GM23248 (cell line): ENCODE measurements around the gene TGM2. TPM values are rescaled to one million over a fixed set of nuclear protein-coding genes. Genes with fewer than 3 reads are reported as not detected.
"Not testable (repeated sequence)": the region's sequence is repeated elsewhere in the genome, so short reads cannot be mapped to it uniquely, and the experiment has no call there.

Experiments
- DNase-seq: peaks from one replicate; pipeline ENCODE4 v3.0.0-alpha.2; 2015
- H2AFZ ChIP-seq: fragments of 200-600 bp; sonication (generic); 2 replicates; pipeline ENCODE4 v1.6.1; 2016; ENCODE audit warnings: antibody characterized with exemption
- H3F3A ChIP-seq: fragments of 200-600 bp; sonication (generic); 2 replicates; pipeline ENCODE4 v1.6.1; 2016; ENCODE audit warnings: mild to moderate bottlenecking, antibody characterized with exemption, mixed run types; ENCODE audit not compliant: insufficient read depth
- H3K27ac ChIP-seq: fragments of 200-600 bp; sonication (generic); 2 replicates; pipeline ENCODE4 v1.5.1; 2016; ENCODE audit warnings: mild to moderate bottlenecking
- H3K27me3 ChIP-seq: fragments of 200-600 bp; sonication (generic); replicated peaks from 2 replicates; pipeline ENCODE4 v1.6.1; 2016; ENCODE audit warnings: mild to moderate bottlenecking; ENCODE audit not compliant: insufficient read depth
- H3K36me3 ChIP-seq: fragments of 200-600 bp; sonication (generic); 2 replicates; pipeline ENCODE4 v1.6.1; 2016; ENCODE audit warnings: low read depth, mild to moderate bottlenecking
- H3K4me1 ChIP-seq: fragments of 200-600 bp; sonication (generic); 2 replicates; pipeline ENCODE4 v1.6.1; 2016; ENCODE audit warnings: mild to moderate bottlenecking; ENCODE audit not compliant: insufficient read depth
- H3K4me2 ChIP-seq: fragments of 200-600 bp; sonication (generic); one replicate; pipeline ENCODE4 v1.6.1; 2016; ENCODE audit warnings: mild to moderate bottlenecking; ENCODE audit not compliant: unreplicated experiment
- H3K4me3 ChIP-seq: fragments of 200-600 bp; sonication (generic); 2 replicates; pipeline ENCODE4 v1.5.1; 2016; ENCODE audit warnings: mild to moderate bottlenecking
- H3K79me2 ChIP-seq: fragments of 200-600 bp; sonication (generic); 2 replicates; pipeline ENCODE4 v1.6.1; 2016; ENCODE audit warnings: mild to moderate bottlenecking; ENCODE audit not compliant: insufficient read depth
- H3K9ac ChIP-seq: fragments of 200-600 bp; sonication (generic); 2 replicates; pipeline ENCODE4 v1.6.1; 2016; ENCODE audit warnings: mild to moderate bottlenecking
- H3K9me2 ChIP-seq: fragments of 200-600 bp; sonication (generic); 2 replicates; pipeline ENCODE4 v1.6.1; 2016; ENCODE audit warnings: mixed run types, mild to moderate bottlenecking, moderate library complexity; ENCODE audit not compliant: insufficient read depth
- H3K9me3 ChIP-seq: fragments of 200-600 bp; sonication (generic); one replicate; pipeline ENCODE4 v1.6.1; 2017; ENCODE audit warnings: low read depth
- H4K20me1 ChIP-seq: fragments of 200-600 bp; sonication (generic); 2 replicates; pipeline ENCODE4 v1.6.0; 2016; ENCODE audit not compliant: insufficient read depth
- EZH2 ChIP-seq: fragments of 200-600 bp; sonication (generic); IDR thresholded peaks from 2 replicates; pipeline ENCODE4 v1.6.1; 2018; ENCODE audit warnings: antibody characterized with exemption, mild to moderate bottlenecking; ENCODE audit not compliant: insufficient read depth, poor library complexity, severe bottlenecking
- EZH2phosphoT487 ChIP-seq: fragments of 200-600 bp; sonication (generic); IDR thresholded peaks from 2 replicates; pipeline ENCODE4 v1.6.1; 2018; ENCODE audit warnings: antibody characterized with exemption, moderate library complexity, mild to moderate bottlenecking, low read depth; ENCODE audit not compliant: insufficient read depth
- WGBS, 2 experiments: methylation state at CpG; one replicate each; pipeline ENCODE4 v1.1.6; 2015 to 2017; ENCODE audit warnings: low lambda C conversion rate in 2 of 2, low coverage in 1 of 2; ENCODE audit errors: missing lambda C conversion rate in 2 of 2; 5-methylcytosine and 5-hydroxymethylcytosine counted together
- in situ Hi-C: fragments of 300-500 bp; cut with MboI; formaldehyde crosslinking; loops from 2 replicates; pipeline ENCODE4 v1.15.0; 2020
- polyA plus RNA-seq: library from polyadenylated mRNA; unstranded; fragments of >200 nt; fragmentation: Nextera tagmentation; extraction: Ambion mirVana; gene quantifications from 2 replicates; pipeline ENCODE4 v1.2.1, GENCODE V29; 2016
- total RNA-seq: library from RNA; depleted of rRNA; stranded (reverse); fragments of >200 nt; shearing (Covaris generic); gene quantifications from 2 replicates; pipeline ENCODE4 v1.2.3, GENCODE V29; 2014

TGM2 gene
- total and polyA plus RNA-seq, 2 experiments from 2014 or later, result 254 to 311 TPM

DNA sequence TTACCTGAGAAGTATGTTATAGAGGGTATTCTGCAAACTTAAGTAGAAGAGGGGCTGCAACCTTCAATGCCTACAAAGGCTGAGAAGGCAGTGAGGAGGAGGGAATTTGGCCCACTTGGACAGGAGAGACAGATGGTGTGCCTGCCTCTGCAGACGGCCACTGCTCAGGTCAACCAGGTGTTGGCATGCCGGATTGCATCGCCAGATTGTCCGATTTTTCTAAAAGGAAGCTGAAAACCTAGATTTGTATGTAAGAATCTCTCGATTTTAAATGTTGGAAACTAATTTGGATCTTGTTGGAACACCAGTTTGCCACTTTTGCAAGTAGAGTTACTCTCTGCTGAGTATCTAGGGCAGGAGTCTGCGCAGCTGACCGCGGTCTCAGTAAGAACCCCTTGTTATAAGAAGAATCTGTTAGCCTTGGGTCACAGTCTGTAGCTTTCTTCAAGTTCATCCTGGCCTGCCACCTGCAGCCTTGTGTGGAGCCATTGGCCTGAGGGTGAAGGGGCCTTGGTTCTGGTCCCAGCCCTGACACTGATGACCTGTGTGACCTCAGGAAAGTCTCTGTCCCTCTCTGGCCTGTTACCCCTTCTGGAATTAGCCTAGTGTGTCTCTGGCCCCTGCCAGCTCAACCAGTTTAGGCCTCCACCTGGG, 54.4 kb downstream of the TGM2 start:
- Histone ChIP-seq H3K27ac (peak overlapping the region; percentile 54), H2AFZ (no peak overlapping the region), H3K9me3 (no peaks in the 10 kb centered on the region), H3F3A (peaks cover 42% of the 10 kb centered on the region), H3K9me2 (no peaks in the 10 kb centered on the region), H3K79me2 (no peaks in the 10 kb centered on the region), H3K4me1 (peaks cover 36% of the 10 kb centered on the region), H3K27me3 (no peaks in the 10 kb centered on the region), H3K36me3 (no peaks in the 10 kb centered on the region), H3K9ac (no peak overlapping the region), H3K4me2 (peak overlapping the region; percentile 55), H4K20me1 (no peaks in the 10 kb centered on the region), H3K4me3 (no peak overlapping the region)
- TF ChIP-seq EZH2phosphoT487 (no peak), EZH2 (no peak)
- 98% methylated on average over 8 of the region's 8 CpGs for WGBS, 2 experiments
- DNase-seq, result no peak
- in situ Hi-C loops, result no loop called here

DNA sequence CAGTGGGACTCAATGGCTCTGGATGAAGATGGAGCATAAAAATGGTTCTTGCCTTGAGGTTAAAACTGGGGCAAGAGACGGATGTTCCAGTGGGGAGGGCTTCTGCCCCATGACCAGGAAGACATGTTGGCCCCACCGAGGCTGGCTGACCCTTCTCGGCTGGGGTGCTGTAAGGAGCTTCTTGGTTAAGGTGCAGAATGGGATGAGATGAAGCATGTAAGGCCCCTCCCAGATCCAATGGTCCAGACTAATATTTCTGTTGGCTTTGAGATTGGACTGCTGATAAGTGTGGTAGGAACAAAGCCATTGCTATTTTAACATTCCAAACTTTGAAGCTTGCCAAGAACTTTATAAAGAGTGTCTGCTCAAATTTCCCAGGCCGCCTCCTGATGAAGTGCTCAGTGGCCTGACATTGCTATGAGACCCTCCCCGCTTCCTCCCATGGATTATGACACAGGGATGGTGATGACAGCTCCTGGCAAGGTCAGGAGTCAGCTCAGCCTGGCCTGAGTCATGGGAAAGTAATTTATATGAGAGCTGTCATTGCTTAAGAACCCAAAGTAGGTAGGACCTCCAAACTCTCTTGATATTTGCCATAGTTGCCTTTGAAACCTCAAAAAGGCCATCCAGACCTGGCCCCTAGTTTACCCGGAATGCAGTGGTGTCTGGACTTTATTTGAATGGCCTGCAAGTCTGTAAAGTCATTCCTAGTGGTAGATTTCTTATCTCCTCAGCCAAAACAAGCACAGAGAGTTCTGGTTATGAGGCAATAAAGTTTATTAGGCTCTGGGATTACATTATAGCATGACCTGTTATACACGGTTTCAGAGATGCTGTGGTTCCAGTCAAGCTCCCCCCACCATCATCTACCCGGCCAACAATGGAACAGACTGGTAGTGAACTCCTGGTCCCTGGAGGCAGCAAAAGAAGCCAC, 55.2 kb downstream of the TGM2 start:
- no peaks in the 10 kb centered on the region for H3K9me3 ChIP-seq
- TF ChIP-seq EZH2, result no peak
- TF ChIP-seq EZH2phosphoT487, result peak; percentile 96
- no peaks in the 10 kb centered on the region for H4K20me1 ChIP-seq
- H3K27me3 ChIP-seq, result no peaks in the 10 kb centered on the region
- peak overlapping the region; percentile 55 for H3K4me2 ChIP-seq
- peak; percentile 91 for DNase-seq
- H3K27ac ChIP-seq, result peak overlapping the region; percentile 54
- no peak overlapping the region for H2AFZ ChIP-seq
- WGBS, 2 experiments, result 1% methylated on average over 8 of the region's 8 CpGs
- H3K9ac ChIP-seq, result no peak overlapping the region
- peaks cover 36% of the 10 kb centered on the region for H3K4me1 ChIP-seq
- in situ Hi-C loops, result no loop called here
- H3K36me3 ChIP-seq, result no peaks in the 10 kb centered on the region
- H3K79me2 ChIP-seq, result no peaks in the 10 kb centered on the region
- no peak overlapping the region for H3K4me3 ChIP-seq
- H3F3A ChIP-seq, result peaks cover 42% of the 10 kb centered on the region
- H3K9me2 ChIP-seq, result no peaks in the 10 kb centered on the region

GRCh38 chr20:38108986-38109541, 56.0 kb downstream of the TGM2 start:
- Histone ChIP-seq H3K79me2 (no peaks in the 10 kb centered on the region), H3K36me3 (no peaks in the 10 kb centered on the region), H3K9me2 (no peaks in the 10 kb centered on the region), H3K4me1 (peaks cover 36% of the 10 kb centered on the region), H3K4me2 (peak overlapping the region; percentile 55), H3K27me3 (no peaks in the 10 kb centered on the region), H4K20me1 (no peaks in the 10 kb centered on the region), H3K4me3 (no peak overlapping the region), H3K9me3 (no peaks in the 10 kb centered on the region), H3F3A (peaks cover 40% of the 10 kb centered on the region), H3K9ac (0 out of 2 replicates have a peak overlapping the region, but pooled peaks have one; percentile 0), H2AFZ (no peak overlapping the region), H3K27ac (peak overlapping the region; percentile 54)
- 35 to 39% methylated on average over 3 of the region's 3 CpGs for WGBS, 2 experiments
- peak; percentile 68 for DNase-seq
- in situ Hi-C loops, result no loop called here
- TF ChIP-seq EZH2phosphoT487 (no peak), EZH2 (no peak)

- peaks cover 36% of the 10 kb centered on the region for H3K4me1 ChIP-seq
- no peaks in the 10 kb centered on the region for H3K36me3 ChIP-seq
- no peak overlapping the region for H2AFZ ChIP-seq
- in situ Hi-C loops, result no loop called here
- H4K20me1 ChIP-seq, result no peaks in the 10 kb centered on the region
- 11 to 16% methylated on average over 4 of the region's 4 CpGs for WGBS, 2 experiments
- H3K27me3 ChIP-seq, result no peaks in the 10 kb centered on the region
- DNase-seq, result peak; percentile 68
- TF ChIP-seq EZH2phosphoT487 (no peak), EZH2 (no peak)
- H3K9me3 ChIP-seq, result no peaks in the 10 kb centered on the region
- peak overlapping the region; percentile 54 for H3K27ac ChIP-seq
- no peak overlapping the region for H3K4me3 ChIP-seq
- no peaks in the 10 kb centered on the region for H3K79me2 ChIP-seq
- no peaks in the 10 kb centered on the region for H3K9me2 ChIP-seq
- H3K9ac ChIP-seq, result 0 out of 2 replicates have a peak overlapping the region, but pooled peaks have one; percentile 0
- no peak overlapping the region for H3K4me2 ChIP-seq
- peaks cover 36% of the 10 kb centered on the region for H3F3A ChIP-seq
Observed at GRCh38 chr20:38108438-38108985, 56.6 kb downstream of the TGM2 start.

GRCh38 chr20:38107916-38108315, 57.2 kb downstream of the TGM2 start:
- H2AFZ ChIP-seq, H4K20me1 ChIP-seq, H3K36me3 ChIP-seq, H3K4me2 ChIP-seq, H3K9ac ChIP-seq, H3K27me3 ChIP-seq, DNase-seq, H3K79me2 ChIP-seq, H3K4me3 ChIP-seq, H3K9me3 ChIP-seq, in situ Hi-C loops, H3K9me2 ChIP-seq, H3K27ac ChIP-seq: not testable (repeated sequence)
- Histone ChIP-seq H3K4me1 (peaks cover 36% of the 10 kb centered on the region), H3F3A (peaks cover 36% of the 10 kb centered on the region)
- WGBS, 2 experiments, result 90 to 92% methylated on average over 7 of the region's 7 CpGs

- H3K9me3 ChIP-seq, H2AFZ ChIP-seq, in situ Hi-C loops, H3K4me3 ChIP-seq, H3K27me3 ChIP-seq, H3K9ac ChIP-seq, H3K9me2 ChIP-seq, H3K4me2 ChIP-seq, H4K20me1 ChIP-seq, DNase-seq, H3K36me3 ChIP-seq, H3K27ac ChIP-seq, H3K79me2 ChIP-seq: not testable (repeated sequence)
- H3K4me1 ChIP-seq, result peaks cover 36% of the 10 kb centered on the region
- peaks cover 36% of the 10 kb centered on the region for H3F3A ChIP-seq
- WGBS, 2 experiments, result 100% methylated on average over 1 of the region's 1 CpG; no CpG with 5 or more reads in 1 of the 2 experiments
Observed at GRCh38 chr20:38107386-38107785, 57.7 kb downstream of the TGM2 start.
